ENCODE measurements around the gene TPSG1. TPM values are rescaled to one million over a fixed set of nuclear protein-coding genes. Genes with fewer than 3 reads are reported as not detected.
"Not testable (repeated sequence)": the region's sequence is repeated elsewhere in the genome, so short reads cannot be mapped to it uniquely, and the experiment has no call there.

The TPSG1 gene
- polyA plus RNA-seq, 2 donors: 0.10 to 0.15 TPM

GRCh38 chr16:1245452-1246020 lies 20.5 kb upstream of the TPSG1 start:
- Histone ChIP-seq H3K36me3 (ENCODE audit: control insufficient read depth in 2 of 2, insufficient read depth in 2 of 2, low read length in 1 of 2) (no peaks in the 10 kb centered on the region), H3K27ac (ENCODE audit: low read depth in 2 of 2, low read length in 1 of 2) (no peak overlapping the region), H3K4me1 (ENCODE audit: control insufficient read depth in 2 of 2, insufficient read depth in 2 of 2, low read length in 1 of 2) (no peaks in the 10 kb centered on the region), H3K4me3 (ENCODE audit: low read depth in 1 of 2, low read length in 2 of 2) (no peak overlapping the region), H3K27me3 (ENCODE audit: control insufficient read depth in 1 of 2, insufficient read depth in 2 of 2, low read length in 2 of 2) (no peaks in the 10 kb centered on the region), H3K9me3 (ENCODE audit: control insufficient read depth in 2 of 2, insufficient read depth in 1 of 2, low read depth in 1 of 2, low read length in 1 of 2) (no peaks in the 10 kb centered on the region)
- 44 to 45% methylated on average over 22 of the region's 22 CpGs for WGBS, 2 donors

GRCh38 chr16:1244881-1245280 lies 19.8 kb upstream of the TPSG1 start:
- H3K4me1 ChIP-seq (ENCODE audit: control insufficient read depth in 2 of 2, insufficient read depth in 2 of 2, low read length in 1 of 2): no peaks in the 10 kb centered on the region
- H3K27me3 ChIP-seq (ENCODE audit: control insufficient read depth in 1 of 2, insufficient read depth in 2 of 2, low read length in 2 of 2): no peaks in the 10 kb centered on the region
- H3K4me3 ChIP-seq (ENCODE audit: low read depth in 1 of 2, low read length in 2 of 2): no peak overlapping the region
- H3K36me3 ChIP-seq (ENCODE audit: control insufficient read depth in 2 of 2, insufficient read depth in 2 of 2, low read length in 1 of 2): no peaks in the 10 kb centered on the region
- no peak overlapping the region for H3K27ac ChIP-seq (ENCODE audit: low read depth in 2 of 2, low read length in 1 of 2)
- H3K9me3 ChIP-seq (ENCODE audit: control insufficient read depth in 2 of 2, insufficient read depth in 1 of 2, low read depth in 1 of 2, low read length in 1 of 2): no peaks in the 10 kb centered on the region
- WGBS, 2 donors: 63 to 65% methylated on average over 11 to 12 of the region's 12 CpGs

DNA sequence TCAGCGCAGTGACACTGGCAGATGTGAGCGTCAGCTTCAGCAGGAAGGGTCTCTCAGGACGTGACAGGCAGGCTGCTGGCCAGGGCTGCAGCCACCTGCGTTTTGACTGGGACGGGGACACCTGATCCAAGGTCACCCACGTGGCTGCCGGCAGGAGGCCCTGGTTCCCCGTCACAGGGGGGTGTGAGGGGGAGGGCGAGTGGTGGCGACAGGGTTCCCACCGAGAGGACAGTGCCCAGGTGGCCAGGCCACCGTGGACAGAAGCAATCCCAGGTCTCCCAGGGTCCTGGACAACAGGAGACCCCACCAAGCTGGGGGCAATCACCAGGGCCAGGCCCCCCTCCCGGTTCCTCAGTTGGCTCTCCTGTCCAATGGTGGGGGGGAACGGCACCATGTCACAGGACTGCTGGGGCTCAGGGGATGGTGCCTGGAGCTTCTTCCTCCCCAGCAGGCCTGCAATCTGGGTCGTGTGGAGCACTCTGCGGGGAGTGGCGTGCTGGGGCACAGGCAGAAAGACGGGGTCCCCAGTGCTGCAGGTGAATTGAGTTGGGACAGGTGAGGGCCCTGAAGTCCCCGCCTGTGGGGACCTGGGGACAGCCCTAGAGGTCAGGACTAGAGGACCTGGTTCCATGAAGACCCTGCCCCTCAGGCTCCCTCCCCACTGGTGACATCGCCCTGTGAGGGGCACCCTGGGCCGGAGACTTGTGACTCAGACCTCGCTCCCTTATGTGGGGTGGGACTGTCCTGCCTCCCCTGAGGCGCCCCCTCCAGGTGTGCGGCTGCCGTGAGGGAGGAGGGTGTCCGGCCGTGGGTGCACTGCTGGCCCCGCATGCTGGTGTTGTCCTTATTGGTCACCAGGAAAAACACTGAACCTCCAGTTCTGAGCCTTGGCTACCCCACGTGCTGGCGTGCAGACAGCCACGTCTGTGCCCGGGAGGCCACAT lies 19.1 kb upstream of the TPSG1 start:
- not testable (repeated sequence) for H3K9me3 ChIP-seq (ENCODE audit: control insufficient read depth in 2 of 2, insufficient read depth in 1 of 2, low read depth in 1 of 2, low read length in 1 of 2); H3K36me3 ChIP-seq (ENCODE audit: control insufficient read depth in 2 of 2, insufficient read depth in 2 of 2, low read length in 1 of 2); H3K4me3 ChIP-seq (ENCODE audit: low read depth in 1 of 2, low read length in 2 of 2); H3K27me3 ChIP-seq (ENCODE audit: control insufficient read depth in 1 of 2, insufficient read depth in 2 of 2, low read length in 2 of 2); H3K27ac ChIP-seq (ENCODE audit: low read depth in 2 of 2, low read length in 1 of 2); H3K4me1 ChIP-seq (ENCODE audit: control insufficient read depth in 2 of 2, insufficient read depth in 2 of 2, low read length in 1 of 2)
- 61 to 68% methylated on average over 27 to 31 of the region's 32 CpGs for WGBS, 2 donors

GRCh38 chr16:1243363-1243762 lies 18.3 kb upstream of the TPSG1 start:
- not testable (repeated sequence) for H3K27me3 ChIP-seq (ENCODE audit: control insufficient read depth in 1 of 2, insufficient read depth in 2 of 2, low read length in 2 of 2); H3K27ac ChIP-seq (ENCODE audit: low read depth in 2 of 2, low read length in 1 of 2); H3K4me3 ChIP-seq (ENCODE audit: low read depth in 1 of 2, low read length in 2 of 2); H3K9me3 ChIP-seq (ENCODE audit: control insufficient read depth in 2 of 2, insufficient read depth in 1 of 2, low read depth in 1 of 2, low read length in 1 of 2); H3K36me3 ChIP-seq (ENCODE audit: control insufficient read depth in 2 of 2, insufficient read depth in 2 of 2, low read length in 1 of 2); H3K4me1 ChIP-seq (ENCODE audit: control insufficient read depth in 2 of 2, insufficient read depth in 2 of 2, low read length in 1 of 2)
- WGBS, 2 donors: 44 to 46% methylated on average over 7 of the region's 11 CpGs

DNA sequence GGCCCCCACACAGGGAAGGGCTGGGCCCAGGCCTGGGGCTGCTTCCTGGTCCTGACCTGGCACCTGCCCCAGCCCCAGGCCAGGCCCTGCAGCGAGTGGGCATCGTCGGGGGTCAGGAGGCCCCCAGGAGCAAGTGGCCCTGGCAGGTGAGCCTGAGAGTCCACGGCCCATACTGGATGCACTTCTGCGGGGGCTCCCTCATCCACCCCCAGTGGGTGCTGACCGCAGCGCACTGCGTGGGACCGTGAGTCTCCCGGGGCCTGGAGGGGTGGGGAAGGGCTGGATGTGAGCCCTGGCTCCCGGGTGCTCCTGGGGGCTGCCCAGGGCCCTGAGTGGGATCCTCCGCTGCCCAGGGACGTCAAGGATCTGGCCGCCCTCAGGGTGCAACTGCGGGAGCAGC lies 16.0 kb upstream of the TPSG1 start:
- H3K27ac ChIP-seq (ENCODE audit: low read depth in 2 of 2, low read length in 1 of 2); H3K36me3 ChIP-seq (ENCODE audit: control insufficient read depth in 2 of 2, insufficient read depth in 2 of 2, low read length in 1 of 2); H3K4me1 ChIP-seq (ENCODE audit: control insufficient read depth in 2 of 2, insufficient read depth in 2 of 2, low read length in 1 of 2); H3K9me3 ChIP-seq (ENCODE audit: control insufficient read depth in 2 of 2, insufficient read depth in 1 of 2, low read depth in 1 of 2, low read length in 1 of 2); H3K27me3 ChIP-seq (ENCODE audit: control insufficient read depth in 1 of 2, insufficient read depth in 2 of 2, low read length in 2 of 2); H3K4me3 ChIP-seq (ENCODE audit: low read depth in 1 of 2, low read length in 2 of 2): not testable (repeated sequence)
- 75 to 82% methylated on average over 10 to 12 of the region's 15 CpGs for WGBS, 2 donors

DNA sequence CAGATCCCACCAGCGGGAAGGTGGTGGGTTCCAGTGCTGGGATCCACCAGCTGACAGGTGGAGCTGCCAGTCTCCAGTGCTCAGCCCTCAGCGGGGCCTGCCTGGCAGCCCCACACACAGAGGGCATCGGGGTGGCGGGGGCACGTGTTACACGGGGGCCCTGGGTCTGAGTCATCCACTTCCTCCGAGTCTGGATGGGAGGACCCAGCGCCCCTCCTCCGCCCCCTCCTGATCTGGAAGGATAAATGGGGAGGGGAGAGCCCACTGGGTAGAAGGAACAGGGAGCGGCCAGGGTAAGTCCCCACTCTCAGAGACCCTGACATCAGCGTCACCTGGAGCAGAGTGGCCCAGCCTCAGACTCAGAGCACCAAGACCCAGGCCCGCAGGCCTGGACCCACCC lies 15.4 kb upstream of the TPSG1 start, which contains the start of gene TPSAB1:
Gene TPSAB1 (plus strand): TSS at position 270 of the 400 bp plus-strand sequence. CDS start 234 bp downstream, outside the sequence.
- H3K27me3 ChIP-seq (ENCODE audit: control insufficient read depth in 1 of 2, insufficient read depth in 2 of 2, low read length in 2 of 2); H3K36me3 ChIP-seq (ENCODE audit: control insufficient read depth in 2 of 2, insufficient read depth in 2 of 2, low read length in 1 of 2); H3K27ac ChIP-seq (ENCODE audit: low read depth in 2 of 2, low read length in 1 of 2); H3K9me3 ChIP-seq (ENCODE audit: control insufficient read depth in 2 of 2, insufficient read depth in 1 of 2, low read depth in 1 of 2, low read length in 1 of 2); H3K4me1 ChIP-seq (ENCODE audit: control insufficient read depth in 2 of 2, insufficient read depth in 2 of 2, low read length in 1 of 2); H3K4me3 ChIP-seq (ENCODE audit: low read depth in 1 of 2, low read length in 2 of 2): not testable (repeated sequence)
- 44 to 50% methylated on average over 5 to 8 of the region's 12 CpGs for WGBS, 2 donors

GRCh38 chr16:1239575-1239974 lies 14.5 kb upstream of the TPSG1 start:
- H3K27ac ChIP-seq (ENCODE audit: low read depth in 2 of 2, low read length in 1 of 2); H3K4me1 ChIP-seq (ENCODE audit: control insufficient read depth in 2 of 2, insufficient read depth in 2 of 2, low read length in 1 of 2); H3K4me3 ChIP-seq (ENCODE audit: low read depth in 1 of 2, low read length in 2 of 2); H3K9me3 ChIP-seq (ENCODE audit: control insufficient read depth in 2 of 2, insufficient read depth in 1 of 2, low read depth in 1 of 2, low read length in 1 of 2); H3K36me3 ChIP-seq (ENCODE audit: control insufficient read depth in 2 of 2, insufficient read depth in 2 of 2, low read length in 1 of 2); H3K27me3 ChIP-seq (ENCODE audit: control insufficient read depth in 1 of 2, insufficient read depth in 2 of 2, low read length in 2 of 2): not testable (repeated sequence)
- 79 to 83% methylated on average over 7 to 8 of the region's 9 CpGs for WGBS, 2 donors

GRCh38 chr16:1238909-1239308 lies 13.8 kb upstream of the TPSG1 start:
- H3K27me3 ChIP-seq (ENCODE audit: control insufficient read depth in 1 of 2, insufficient read depth in 2 of 2, low read length in 2 of 2); H3K4me3 ChIP-seq (ENCODE audit: low read depth in 1 of 2, low read length in 2 of 2); H3K27ac ChIP-seq (ENCODE audit: low read depth in 2 of 2, low read length in 1 of 2); H3K4me1 ChIP-seq (ENCODE audit: control insufficient read depth in 2 of 2, insufficient read depth in 2 of 2, low read length in 1 of 2); H3K9me3 ChIP-seq (ENCODE audit: control insufficient read depth in 2 of 2, insufficient read depth in 1 of 2, low read depth in 1 of 2, low read length in 1 of 2); H3K36me3 ChIP-seq (ENCODE audit: control insufficient read depth in 2 of 2, insufficient read depth in 2 of 2, low read length in 1 of 2): not testable (repeated sequence)
- WGBS, 2 donors: 72 to 76% methylated on average over 17 to 20 of the region's 23 CpGs

DNA sequence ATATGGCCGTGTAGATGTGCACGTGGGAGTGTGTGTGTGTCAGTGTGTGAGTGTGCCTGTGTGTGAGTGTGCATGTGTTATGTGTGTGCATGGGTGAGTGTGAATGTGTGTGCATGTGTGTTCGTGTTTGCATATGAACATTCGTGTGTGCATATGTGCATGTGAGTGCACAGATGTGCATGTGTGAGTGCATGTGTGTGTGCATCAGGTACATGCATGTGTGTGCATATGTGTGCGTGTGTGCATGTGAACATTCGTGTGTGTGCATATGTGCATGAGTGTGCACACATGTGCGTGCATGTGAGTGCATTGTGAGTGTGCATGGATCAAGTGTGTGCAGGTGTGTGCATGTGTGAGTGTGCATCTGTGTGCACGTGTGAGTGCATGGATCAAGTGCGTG lies 12.9 kb upstream of the TPSG1 start:
- Histone ChIP-seq H3K4me3 (ENCODE audit: low read depth in 1 of 2, low read length in 2 of 2) (no peak overlapping the region), H3K9me3 (ENCODE audit: control insufficient read depth in 2 of 2, insufficient read depth in 1 of 2, low read depth in 1 of 2, low read length in 1 of 2) (no peaks in the 10 kb centered on the region), H3K27me3 (ENCODE audit: control insufficient read depth in 1 of 2, insufficient read depth in 2 of 2, low read length in 2 of 2) (no peaks in the 10 kb centered on the region), H3K36me3 (ENCODE audit: control insufficient read depth in 2 of 2, insufficient read depth in 2 of 2, low read length in 1 of 2) (no peaks in the 10 kb centered on the region), H3K4me1 (ENCODE audit: control insufficient read depth in 2 of 2, insufficient read depth in 2 of 2, low read length in 1 of 2) (no peaks in the 10 kb centered on the region), H3K27ac (ENCODE audit: low read depth in 2 of 2, low read length in 1 of 2) (no peak overlapping the region)
- 78 to 79% methylated on average over 9 of the region's 9 CpGs for WGBS, 2 donors

- not testable (repeated sequence) for H3K4me1 ChIP-seq (ENCODE audit: control insufficient read depth in 2 of 2, insufficient read depth in 2 of 2, low read length in 1 of 2); H3K27ac ChIP-seq (ENCODE audit: low read depth in 2 of 2, low read length in 1 of 2); H3K9me3 ChIP-seq (ENCODE audit: control insufficient read depth in 2 of 2, insufficient read depth in 1 of 2, low read depth in 1 of 2, low read length in 1 of 2); H3K27me3 ChIP-seq (ENCODE audit: control insufficient read depth in 1 of 2, insufficient read depth in 2 of 2, low read length in 2 of 2); H3K4me3 ChIP-seq (ENCODE audit: low read depth in 1 of 2, low read length in 2 of 2); H3K36me3 ChIP-seq (ENCODE audit: control insufficient read depth in 2 of 2, insufficient read depth in 2 of 2, low read length in 1 of 2)
- WGBS, 2 donors: no CpG with 5 or more reads among the region's 29 CpGs
Observed at GRCh38 chr16:1236659-1237058, 11.6 kb upstream of the TPSG1 start.
